ENCODE measurements around the gene LTBP3.

Gene LTBP3

DNA sequence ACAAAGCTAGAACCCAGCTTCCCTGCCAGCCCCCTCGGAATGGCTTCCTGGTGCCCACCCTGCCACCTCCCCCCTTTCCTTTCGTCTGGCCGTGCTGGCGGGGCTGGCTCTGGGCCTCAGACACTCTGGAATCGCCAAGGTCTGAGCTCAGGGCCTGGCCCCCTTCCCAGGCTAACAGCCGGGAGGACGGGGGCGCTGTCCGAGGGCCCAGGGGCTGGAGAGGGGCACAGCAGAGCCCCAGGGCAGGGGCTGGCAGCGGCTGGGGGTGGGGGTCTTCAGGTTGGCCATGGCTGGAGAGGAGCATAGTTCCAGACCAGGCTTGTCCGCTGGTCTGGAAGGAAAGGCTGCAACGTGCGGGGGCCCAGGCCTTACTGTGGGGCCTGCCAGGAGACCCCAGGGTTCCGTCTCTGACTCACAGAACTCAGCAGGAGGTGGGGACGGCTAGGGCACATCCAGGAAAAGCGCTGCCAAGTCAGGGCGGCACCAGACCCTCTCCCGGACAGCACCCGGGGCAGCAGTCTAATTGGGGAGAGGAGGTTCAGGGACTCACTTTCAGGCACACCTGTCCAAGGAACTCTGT, 861 bp upstream of the LTBP3 start:
- DNase-seq, result no peak
- in situ Hi-C loops (cut with MboI; ENCODE audit: low pct_unique_long_range_greater_than_20kb, low sequenced_read_pairs), result no loop called here

DNA sequence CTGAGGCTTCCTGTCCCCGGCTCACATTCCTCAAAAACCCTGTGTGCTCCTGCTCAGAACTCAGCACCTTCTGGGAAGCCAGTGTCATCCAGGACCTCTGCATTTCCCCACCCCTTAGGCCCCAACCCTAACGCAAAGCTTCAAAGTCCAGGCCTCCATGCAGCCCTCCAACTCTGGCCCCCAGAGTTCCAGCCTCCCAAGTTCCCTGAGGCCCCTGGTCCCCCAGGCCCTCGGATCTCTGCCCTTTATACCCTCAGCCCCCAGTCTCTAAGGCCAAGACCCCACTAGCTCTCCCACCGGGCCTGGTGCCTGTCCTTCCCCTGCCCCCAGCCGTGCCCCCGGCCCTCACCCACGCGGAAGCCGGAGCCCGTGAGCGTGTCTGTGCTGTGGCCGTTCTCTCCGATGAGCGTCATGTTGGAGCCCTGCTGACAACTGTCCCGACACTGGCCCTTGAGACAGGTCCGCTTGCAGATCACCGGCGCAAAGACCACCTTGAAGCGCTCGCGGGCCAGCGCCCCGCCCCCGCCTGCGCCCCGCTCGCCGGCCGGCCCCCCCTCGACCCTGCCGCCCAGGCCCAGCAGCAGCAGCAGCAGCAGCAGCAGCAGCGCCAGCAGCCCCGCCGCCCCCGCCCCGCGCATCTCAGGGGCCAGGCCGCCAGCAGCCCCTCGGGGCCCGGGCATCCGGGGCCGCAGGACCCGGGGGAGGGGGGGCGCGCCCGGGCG, 718 bp downstream of the LTBP3 start:
- in situ Hi-C loops (cut with MboI; ENCODE audit: low pct_unique_long_range_greater_than_20kb, low sequenced_read_pairs), result no loop called here
- DNase-seq, result no peak

DNA sequence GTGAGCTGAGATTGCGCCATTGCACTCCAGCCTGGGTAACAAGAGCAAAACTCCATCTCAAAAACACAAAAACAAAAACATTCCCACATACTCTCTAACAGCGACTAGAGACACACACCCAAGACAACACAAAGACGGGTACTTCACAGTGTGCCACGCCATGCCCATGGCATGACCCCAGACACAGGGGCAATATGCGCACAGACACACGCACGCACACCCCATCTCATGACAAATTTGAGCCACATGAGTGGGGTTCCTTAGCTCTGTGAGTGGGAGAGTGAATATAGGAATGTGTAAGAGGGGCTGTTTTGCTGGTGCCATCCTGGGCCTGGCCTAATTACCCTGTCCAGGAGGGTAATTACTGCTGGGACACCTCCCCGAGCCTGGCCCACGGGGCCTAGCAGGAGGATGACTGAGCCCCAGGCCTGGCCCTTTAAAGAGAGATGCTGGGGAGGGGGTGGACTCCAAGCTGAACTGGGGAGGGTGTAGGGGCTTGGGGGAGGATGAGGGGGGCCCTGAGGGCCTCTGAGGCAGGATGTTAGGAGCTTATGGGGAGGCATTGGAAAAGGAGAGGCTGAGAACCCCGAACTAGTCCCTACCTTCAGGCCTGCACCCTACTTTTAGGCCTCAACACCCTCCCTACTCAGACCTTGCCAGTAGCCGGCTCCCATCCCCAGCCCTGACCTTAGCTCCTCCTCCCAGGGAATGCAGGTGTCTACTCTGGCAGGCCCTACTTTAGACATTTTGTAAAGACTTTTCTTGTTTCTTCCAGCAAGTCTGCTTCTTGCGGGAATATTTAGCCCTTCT, 1.5 kb downstream of the LTBP3 start:
- in situ Hi-C loops (cut with MboI; ENCODE audit: low pct_unique_long_range_greater_than_20kb, low sequenced_read_pairs), result no loop called here
- DNase-seq, result no peak

DNA sequence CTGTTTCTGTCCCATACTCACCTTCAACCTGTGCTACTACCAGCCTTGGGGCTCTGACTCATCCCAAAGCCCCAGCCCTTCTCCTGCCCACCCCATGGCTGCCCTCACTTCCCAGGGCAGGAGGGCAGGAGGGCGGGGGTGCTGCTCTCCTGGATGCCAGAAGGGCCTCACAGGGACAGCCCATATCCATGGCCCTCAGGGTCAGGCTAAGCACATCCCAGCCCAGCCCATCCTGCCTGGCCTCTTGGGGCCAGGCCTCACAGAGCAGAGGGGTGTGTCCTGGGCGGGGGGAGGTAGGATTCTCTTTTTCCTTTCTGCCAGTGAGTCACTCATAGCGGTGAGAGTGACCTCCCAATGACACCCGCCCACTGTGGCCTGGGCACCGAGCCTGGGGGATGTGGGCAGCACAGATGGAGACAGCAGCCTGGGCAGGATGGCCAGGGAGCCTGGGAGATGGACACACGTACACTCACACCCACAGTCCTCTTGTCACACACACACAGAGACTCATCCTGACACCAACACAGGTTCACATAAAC, 2.4 kb downstream of the LTBP3 start:
- in situ Hi-C loops (cut with MboI; ENCODE audit: low pct_unique_long_range_greater_than_20kb, low sequenced_read_pairs), result no loop called here
- DNase-seq, result no peak

DNA sequence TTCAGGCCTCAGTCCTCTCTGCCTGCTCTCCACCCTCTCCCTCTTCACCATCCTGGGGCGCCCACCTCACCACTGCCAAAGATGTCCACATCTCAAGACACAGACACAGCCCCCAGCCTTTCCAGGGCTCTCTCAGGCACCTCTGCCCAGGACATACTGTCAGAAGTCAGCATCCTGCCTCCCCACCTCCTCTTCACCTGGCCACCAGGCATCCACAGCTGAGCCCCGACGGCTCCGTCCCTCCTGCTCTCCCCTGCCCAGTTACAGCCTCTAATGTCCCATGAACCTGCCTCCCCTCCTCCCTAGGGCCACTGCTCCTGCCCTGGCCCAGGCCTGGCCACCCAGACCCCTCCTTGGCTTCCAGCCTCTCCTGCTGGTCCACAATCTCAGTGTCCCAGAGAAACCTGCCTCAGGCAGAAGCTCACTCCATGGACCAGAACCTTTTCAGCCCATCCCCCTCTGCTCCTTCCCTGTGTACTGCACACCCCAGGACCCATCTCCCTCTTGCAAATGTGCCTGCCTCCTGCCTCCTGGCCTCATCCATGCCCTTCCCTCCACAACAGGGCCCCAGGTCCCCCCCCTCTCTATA, 3.2 kb downstream of the LTBP3 start:
- no peak for DNase-seq
- in situ Hi-C loops (cut with MboI; ENCODE audit: low pct_unique_long_range_greater_than_20kb, low sequenced_read_pairs), result no loop called here

DNA sequence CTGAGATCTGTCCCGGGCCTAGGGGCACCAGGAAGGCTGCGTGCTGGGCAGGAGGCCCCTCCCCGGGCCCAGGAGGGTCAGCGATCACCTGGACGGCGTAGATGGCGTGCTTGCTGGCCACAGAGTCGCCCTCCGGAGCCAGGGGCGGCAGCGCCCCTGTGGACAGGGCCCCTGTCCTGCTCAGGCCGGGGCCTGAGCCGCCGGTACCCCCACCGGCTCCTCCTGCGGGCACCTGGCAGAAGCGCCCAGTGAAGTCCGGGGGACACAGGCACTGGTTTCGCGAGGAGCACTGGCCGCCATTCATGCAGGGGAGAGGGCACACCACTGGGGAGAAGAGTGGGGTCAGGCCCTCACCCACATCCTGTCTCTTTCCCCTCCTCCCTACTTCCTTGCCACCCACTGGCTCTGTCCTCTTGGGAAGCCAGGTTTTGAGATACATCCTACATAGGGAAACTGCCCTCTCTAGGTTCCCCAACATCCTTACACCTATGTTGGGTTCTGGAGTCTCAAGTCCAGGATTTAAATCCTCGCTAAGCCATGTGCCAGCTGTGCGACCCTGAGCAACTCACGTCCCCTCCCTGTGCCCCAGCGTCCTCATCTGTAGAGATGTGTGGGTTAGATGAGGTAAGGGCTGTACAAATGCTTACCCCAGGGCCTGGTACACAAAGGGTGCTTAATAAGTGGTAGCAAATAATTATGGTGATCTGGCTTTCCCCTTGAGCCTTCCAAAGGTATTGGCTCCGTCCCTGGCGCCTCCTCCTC, 3.9 kb downstream of the LTBP3 start:
- in situ Hi-C loops (cut with MboI; ENCODE audit: low pct_unique_long_range_greater_than_20kb, low sequenced_read_pairs), result no loop called here
- DNase-seq, result no peak

DNA sequence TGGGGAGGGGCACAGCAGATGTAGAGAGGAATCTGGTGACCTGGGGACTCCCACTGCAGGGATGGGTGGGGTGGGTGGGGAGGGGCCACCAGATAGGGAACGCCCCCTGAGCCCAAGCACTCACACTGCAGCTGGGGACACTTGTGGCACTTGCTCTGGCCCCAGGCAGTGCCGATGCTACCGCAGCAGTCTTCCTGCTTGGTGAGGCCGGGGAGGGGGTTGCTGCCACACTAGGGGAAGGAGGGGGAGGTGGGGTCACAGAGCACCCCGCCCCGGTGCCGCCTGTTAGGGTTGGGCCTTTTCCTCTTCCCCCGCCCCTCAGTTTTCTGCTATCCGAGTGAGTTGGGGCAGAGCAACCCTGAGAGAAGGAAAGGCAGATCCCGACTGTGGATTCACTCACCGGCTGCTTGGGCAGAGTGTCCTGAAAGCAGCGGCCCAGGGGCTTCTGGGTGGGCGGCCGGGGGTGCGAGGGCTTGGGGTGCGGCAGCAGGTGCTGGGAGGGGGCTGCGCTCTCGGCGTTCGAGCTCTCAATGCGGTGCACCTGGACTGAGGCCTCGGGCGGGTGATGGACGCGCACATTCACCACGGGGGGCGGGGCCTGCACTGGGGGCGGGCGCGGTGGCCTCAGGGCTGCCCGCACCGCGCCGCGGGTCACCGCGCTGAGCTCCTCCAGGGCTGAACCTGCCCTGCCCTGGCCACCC, 4.7 kb downstream of the LTBP3 start:
- DNase-seq, result no peak
- in situ Hi-C loops (cut with MboI; ENCODE audit: low pct_unique_long_range_greater_than_20kb, low sequenced_read_pairs), result no loop called here

DNA sequence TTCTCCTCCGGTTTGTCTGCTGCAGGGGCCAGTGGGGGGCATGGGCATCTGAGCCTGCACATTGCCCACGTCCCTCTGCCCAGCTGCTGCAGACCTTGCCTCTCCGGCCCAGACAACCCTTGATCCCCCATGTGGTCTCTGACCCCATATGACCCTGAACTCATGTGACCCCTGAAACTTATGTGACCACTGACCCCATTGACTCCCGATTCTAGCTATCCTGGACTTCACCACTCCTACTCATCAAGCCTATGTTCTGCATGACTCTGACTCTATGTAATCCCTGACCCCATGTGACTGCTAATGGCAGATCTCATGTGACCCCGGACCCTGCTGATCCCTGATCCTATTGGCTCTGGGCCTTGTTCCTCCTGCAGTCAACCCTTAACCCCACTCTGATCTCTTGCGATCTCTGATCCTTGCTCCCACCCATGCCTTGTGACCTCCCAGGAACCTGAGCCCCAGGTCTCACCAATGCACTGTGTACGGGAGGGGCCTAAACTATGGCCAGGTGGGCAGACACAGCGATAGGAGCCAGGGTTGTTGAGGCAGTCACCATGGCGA, 5.7 kb downstream of the LTBP3 start:
- in situ Hi-C loops (cut with MboI; ENCODE audit: low pct_unique_long_range_greater_than_20kb, low sequenced_read_pairs), result no loop called here
- no peak for DNase-seq

DNA sequence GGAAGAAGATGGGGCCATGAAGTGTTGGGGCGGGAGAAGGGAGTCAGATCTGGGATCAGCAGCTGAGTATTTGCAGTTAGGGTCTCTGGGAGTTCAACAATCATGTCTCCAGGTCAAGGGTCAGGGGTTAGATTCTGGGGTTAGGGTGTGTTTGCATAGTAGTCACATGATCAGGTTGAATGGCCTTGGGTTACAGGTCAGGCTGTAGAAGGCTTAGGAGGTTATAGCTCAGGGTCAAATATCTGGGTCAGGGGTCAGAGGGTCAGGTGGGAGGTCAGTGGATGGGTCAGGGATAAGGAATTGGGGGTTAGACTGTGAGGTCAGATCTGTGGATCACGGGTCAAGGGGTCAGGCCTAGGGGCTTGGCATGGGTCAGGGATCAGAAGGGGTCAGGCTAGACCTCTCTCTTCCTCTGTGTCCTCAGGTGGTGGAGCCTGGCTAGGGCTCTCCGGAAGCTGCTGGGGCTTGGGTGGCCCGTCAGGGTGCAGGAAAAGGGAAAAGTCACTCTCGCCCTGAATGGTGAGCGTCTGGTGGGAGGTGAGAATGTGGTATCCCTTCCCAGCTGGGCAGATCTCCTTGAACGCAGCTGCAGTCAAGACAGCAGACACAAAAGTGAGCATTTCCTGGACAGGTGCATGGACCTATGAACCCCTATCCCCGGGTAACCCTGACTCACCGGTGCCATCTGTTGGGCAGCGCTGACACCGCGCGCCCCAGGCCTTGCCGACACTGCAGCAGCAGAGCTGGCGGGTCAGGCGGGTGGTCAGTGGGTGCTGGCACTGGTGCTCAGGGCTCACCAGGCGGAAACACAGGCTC, 6.4 kb downstream of the LTBP3 start:
- DNase-seq, result peak; percentile 61
- in situ Hi-C loops (cut with MboI; ENCODE audit: low pct_unique_long_range_greater_than_20kb, low sequenced_read_pairs), result no loop called here

DNA sequence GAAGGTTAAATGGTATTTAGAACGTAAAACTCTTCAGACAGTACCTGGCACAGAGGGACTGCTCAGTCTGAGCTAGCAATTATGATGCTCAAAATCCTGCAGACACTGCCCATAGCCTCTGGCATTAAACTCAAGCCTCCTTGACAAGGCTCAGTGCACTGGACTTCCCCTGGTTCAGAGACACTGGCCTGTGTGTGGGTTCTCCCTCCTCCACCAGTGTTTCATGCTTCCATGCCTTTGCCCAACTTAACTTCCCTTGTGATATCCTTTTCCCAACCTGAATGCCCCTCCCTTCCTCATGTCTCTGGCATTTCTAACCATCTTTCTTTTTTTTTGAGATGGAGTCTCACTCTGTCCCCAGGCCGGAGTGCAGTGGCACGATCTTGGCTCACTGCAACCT, 9.1 kb downstream of the LTBP3 start:
- in situ Hi-C loops (cut with MboI; ENCODE audit: low pct_unique_long_range_greater_than_20kb, low sequenced_read_pairs), result no loop called here
- DNase-seq, result no peak

DNA sequence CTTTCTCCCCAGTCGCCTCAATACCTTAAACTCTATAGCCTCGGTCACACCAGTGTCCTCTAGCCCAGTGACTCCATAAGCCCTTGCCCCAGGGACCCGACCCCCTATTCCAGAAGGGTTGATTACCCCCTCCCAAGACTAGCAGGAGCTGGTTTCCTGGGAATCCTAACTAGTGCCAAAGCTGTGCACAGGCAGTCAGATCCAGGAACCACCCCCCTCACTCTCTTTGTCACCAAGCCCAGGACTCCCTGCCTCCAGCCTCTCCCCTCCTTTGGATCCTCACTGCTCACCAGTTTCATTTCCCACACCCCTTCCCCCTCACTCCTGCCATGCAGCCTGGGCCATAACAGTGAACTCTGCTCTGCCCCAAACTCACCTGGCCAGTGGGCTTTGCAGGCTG, 9.8 kb downstream of the LTBP3 start:
- no peak for DNase-seq
- in situ Hi-C loops (cut with MboI; ENCODE audit: low pct_unique_long_range_greater_than_20kb, low sequenced_read_pairs), result no loop called here

DNA sequence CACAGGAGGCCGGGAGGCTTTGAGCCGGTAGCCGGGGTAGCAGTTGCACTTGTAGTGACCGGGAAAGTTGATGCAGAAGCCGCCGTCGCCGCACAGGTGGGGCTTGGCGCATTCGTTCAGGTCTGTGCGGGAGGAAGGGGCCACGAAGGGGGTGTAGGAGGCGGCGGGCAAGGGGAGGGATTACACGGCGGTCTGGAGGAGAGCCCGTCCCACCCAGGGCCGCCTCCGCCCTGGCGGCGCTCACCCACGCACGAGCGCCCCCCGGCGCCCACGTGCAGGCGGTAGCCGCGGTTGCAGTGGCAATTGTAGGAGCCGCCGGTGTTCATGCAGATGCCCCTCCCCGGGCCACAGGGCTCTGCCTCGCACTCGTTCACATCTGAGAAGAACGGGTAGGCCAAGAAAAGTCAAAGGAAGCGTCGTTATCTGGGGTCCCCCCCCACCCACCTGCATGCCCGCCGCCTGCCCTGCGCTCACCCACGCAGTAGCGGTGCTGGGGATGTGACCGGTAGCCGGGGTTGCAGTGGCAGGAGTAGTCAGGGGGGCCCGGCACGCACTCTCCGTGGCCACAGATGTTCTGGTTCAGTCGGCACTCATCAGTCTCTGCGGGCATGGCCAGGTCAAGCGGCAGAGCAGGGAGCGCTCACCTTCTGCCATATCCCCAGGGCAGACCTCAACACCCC, 10.6 kb downstream of the LTBP3 start:
- no peak for DNase-seq
- in situ Hi-C loops (cut with MboI; ENCODE audit: low pct_unique_long_range_greater_than_20kb, low sequenced_read_pairs), result no loop called here

DNA sequence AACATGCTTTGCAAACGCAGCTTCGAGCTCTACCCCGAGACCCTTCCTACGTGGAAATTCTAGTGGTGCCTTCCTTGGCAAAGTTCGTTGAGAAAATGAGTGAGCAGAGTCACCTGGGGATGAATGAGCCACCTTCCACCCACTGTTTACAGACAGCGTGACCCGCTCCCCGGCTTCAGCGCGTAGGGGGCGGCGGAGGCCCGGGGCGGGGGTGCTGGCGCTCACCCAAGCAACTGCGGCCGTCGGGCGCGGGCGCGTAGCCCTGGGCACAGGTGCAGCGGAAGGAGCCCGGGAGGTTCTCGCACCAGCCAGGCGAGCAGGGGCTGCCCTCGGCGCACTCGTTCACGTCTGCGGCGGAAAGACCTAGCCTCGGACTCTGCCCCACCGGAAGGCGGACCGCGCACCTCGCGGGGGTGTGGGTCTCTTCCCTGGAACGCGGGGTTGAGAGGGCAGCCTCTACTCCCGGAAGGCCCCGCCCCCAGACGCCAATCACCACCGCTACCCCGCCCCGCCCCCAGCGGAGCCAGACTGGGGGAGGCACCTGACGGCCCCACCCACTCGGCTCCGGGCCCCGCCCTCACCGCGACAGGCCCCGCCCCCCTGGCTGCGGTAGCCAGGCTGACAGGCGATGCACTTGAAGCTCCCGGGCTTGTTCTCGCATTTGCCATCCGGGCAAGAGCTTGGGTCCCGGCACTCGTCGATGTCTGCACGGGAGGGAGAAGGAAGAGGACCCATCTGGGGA, 11.8 kb downstream of the LTBP3 start:
- no peak for DNase-seq
- in situ Hi-C loops (cut with MboI; ENCODE audit: low pct_unique_long_range_greater_than_20kb, low sequenced_read_pairs), result no loop called here

DNA sequence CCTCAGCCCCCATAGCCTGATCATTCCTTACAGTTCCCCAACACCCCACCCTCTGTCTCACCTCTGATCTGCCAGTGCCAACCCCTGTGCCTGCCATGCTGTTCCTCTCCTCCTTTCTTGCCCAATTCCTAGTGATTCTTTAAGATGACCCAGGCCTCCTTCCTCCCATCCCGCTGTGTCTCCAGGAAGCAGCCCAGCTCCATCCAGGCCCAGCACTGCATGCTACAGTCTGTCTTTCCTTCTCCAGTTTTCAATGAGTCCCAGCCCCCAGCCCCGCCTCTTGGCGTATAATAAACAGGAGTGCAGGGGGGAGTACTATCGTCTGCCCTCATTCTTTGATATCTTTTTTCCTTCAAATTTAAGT, 12.3 kb downstream of the LTBP3 start:
- DNase-seq, result no peak
- in situ Hi-C loops (cut with MboI; ENCODE audit: low pct_unique_long_range_greater_than_20kb, low sequenced_read_pairs), result no loop called here

DNA sequence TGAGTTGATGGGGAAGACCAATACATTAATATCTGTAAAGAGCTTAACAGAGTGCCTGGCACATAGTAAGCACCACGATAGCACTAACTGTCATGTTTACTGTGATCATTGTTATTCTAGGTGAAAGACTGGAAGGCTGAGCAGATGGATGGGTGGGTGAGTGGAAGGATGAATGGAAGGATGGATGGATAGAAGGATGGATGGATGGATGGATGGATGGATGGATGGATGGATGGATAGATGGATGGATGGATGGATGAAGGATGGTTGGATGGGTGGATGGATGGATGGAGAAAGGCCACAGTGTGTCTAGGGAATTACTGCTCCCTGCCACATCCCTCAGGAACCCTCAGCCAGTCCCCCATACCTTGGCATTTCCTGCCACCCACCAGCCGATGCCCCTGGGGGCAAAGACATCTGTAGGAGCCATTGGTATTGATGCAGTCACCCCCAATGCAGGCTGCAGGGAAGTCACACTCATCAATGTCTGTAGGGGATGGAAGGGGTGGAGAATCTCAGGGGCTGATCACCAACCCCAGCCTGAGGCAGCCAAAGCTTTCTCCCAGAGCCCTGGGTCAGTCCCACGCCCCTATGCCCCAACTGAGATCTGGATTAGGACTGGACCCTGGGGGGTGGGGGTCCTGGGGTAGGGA, 15.3 kb downstream of the LTBP3 start:
- in situ Hi-C loops (cut with MboI; ENCODE audit: low pct_unique_long_range_greater_than_20kb, low sequenced_read_pairs), result no loop called here
- no peak for DNase-seq

Data from KBM-7 (cell line).